Activated CD8-positive, alpha-beta memory T cell treated with anti-CD3 and anti-CD28 coated beads for 1 hour (primary cell): ENCODE data around the gene C1orf198.

Experiments
- DNase-seq, 2 donors: peaks; one replicate each; pipeline ENCODE4 v3.0.0-alpha.2; 2020; ENCODE audit warnings: low read depth in 1 of 2; ENCODE audit errors: extremely low read depth in 1 of 2

The C1orf198 gene

GRCh38 chr1:230867903-230868735 is at the start of gene C1orf198:
Gene C1orf198 (minus strand): TSS chr1:230868521. CDS start chr1:230868512, 9 bp downstream.
- DNase-seq: peak; percentile 25 to 73

GRCh38 chr1:230917284-230918135 is 49.2 kb upstream of the C1orf198 start:
- peak; percentile 40 to 60 for DNase-seq

- DNase-seq: no peak
These were observed 48.4 kb upstream of the C1orf198 start for GRCh38 chr1:230916587-230917283.

DNA sequence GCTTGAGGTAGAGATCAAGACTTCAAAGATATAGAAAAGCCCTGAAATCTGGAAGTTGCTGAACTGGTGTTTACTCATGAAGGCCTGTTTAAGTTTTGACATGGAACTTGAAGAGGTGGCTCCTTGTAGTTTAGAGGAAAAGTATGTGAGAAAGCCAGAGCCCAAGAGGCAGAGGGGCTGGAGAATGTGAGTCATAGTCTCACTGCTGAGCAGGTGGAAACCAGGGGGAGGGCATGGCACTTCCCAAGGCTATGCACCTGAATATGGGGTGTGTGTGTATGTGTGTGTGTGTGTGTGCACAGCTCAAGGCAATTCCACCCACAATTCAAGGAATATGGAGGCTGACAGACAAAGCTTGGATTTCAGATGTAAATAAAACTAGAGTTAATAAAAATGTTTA is 46.8 kb upstream of the C1orf198 start:
- DNase-seq: no peak

DNA sequence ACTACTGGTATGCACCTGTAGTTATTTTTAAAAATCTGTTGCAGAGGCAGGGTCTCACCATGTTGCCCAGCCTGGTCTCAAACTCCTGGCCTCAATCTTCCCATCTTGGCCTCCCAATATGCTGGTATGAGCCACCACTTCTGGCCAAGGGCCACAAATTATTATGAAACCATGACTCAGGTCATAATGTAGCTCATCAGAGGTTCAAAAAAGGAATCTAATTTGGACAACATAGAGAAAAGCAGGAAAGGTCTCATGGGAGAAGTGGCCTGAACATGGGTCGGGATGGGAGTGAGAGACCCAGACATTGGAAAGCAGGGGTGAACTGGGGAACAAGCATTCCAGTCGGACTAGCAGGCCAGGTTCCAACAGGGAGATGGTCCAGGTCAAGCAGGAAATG is 45.2 kb upstream of the C1orf198 start:
- DNase-seq: no peak

GRCh38 chr1:230910755-230911117 is 42.4 kb upstream of the C1orf198 start:
- no peak for DNase-seq

DNA sequence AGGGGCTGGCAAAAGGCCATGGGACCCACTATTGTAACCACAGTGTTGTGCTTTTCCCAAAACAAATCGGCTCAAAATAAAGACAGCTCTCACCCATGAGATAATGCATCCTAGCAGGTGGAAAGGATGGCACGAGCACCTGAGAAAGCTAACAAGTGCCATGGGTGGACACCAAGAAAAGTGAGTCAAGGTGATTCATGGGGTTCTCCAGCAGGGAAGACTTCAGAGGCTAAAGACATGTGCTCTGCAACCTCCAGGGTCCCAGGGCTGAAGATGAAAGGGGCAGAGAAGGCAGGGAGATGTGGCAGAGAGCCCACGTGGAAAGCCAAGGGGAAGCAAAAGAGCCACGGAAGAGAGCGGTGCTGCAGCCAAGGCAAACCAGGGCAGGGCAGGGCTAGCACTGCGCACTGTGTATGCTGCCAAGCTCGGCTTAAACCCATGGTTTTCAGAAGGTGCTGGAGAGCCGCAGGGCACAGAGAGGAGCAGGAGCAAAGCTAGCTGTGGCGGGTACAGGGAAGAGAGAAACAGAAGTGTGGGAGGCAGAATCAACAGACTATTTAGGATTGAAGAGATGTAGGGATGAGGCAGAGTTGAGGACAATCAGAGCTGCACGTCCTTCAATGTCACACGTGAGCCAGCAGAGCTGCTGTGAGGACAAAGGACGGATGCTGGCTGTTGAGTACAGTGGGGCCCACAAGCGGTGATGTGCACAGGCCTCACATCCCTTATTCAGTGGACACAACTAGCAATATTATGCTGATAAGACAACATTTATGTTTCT is 41.8 kb upstream of the C1orf198 start:
- no peak for DNase-seq

GRCh38 chr1:230907472-230908205 is 39.3 kb upstream of the C1orf198 start:
- no peak for DNase-seq

DNA sequence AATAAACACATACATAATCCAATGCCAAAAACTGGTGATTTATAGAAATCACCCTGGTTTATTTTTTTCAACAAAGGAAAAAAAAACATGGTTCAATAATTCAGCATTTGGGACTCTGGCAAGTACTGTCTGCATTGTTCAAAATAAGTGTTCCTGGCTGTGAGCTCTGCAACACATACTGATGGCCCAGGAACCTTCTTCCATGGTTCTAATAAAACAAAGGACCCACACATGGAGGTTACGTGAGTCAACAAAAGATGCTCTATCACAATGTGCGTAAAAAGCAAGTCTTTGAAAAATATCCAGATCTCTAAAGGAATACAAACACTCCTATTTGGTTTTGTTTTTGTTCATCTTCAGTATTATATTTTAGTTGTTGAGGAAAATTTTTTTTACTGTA is 37.9 kb upstream of the C1orf198 start:
- no peak for DNase-seq

DNA sequence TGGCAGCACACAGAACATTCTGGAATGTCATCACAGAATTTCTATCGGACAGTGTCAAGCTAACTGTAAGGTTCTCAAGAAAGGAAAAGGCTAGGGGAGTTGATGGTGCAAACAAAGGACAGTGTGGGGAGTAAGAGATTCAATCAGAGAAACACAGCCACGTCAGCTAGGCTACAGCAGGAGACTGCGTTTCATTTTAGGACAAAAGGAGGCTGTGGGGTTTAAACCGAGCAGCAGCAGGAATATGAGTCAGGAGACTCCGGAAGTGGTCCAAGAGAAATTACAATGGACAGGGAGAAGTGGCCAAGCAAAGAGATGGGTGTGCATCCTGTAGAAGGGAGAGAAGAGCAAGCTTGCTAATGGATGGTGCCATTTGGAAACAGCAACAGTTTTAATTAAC is 37.4 kb upstream of the C1orf198 start:
- no peak for DNase-seq

DNA sequence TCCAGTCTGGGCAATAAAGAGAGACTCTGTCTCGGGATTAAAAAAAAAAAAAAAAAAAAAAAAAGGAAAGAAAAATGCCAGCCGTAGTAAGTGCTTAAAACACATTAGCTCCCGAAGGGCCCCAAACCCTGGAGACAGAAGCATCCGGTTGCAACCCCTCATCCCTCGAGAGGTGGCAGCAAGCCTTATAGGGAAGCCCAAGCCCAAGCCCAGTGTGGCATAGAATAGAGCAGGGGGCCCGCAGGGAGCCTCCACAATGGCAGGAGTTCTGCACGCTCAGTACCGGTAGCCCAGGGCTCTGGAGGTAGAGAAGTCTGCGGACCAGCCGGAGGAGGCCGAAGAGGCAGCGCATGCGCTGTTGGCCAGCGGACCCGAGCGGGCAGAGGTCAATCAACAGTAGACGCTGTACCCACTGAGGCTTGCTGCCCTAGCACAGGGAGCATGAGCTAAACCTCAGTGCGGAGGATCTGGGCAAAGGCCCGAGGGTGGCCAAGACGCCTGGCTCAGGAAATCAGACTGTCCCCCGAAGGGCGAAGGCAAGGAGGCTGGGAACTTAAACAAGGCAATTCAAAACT is 34.1 kb upstream of the C1orf198 start:
- no peak for DNase-seq

DNA sequence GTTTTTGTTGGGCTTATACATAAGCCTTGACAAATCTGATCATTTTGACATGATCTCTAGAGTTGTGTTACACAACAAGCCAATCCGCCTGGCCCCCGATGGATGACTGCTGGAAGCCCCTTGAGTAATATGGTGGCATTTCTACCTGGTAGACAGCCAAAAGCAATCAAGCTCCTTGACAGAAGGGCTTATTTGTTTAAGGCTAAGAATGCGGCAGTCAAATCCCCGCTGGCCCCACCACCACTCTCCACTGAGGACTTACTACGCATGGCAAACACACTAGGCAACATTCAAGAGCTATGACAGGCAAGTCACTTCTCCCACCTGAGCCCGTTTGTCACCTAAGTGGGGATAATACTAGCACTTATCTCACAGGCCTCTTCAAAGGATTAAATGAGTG is 33.4 kb upstream of the C1orf198 start:
- no peak for DNase-seq

GRCh38 chr1:230900984-230901383 is 32.7 kb upstream of the C1orf198 start:
- no peak for DNase-seq

- DNase-seq: no peak
These were observed 31.5 kb upstream of the C1orf198 start for GRCh38 chr1:230899841-230900251.

- DNase-seq: no peak
These were observed 30.4 kb upstream of the C1orf198 start for GRCh38 chr1:230898748-230899147.

DNA sequence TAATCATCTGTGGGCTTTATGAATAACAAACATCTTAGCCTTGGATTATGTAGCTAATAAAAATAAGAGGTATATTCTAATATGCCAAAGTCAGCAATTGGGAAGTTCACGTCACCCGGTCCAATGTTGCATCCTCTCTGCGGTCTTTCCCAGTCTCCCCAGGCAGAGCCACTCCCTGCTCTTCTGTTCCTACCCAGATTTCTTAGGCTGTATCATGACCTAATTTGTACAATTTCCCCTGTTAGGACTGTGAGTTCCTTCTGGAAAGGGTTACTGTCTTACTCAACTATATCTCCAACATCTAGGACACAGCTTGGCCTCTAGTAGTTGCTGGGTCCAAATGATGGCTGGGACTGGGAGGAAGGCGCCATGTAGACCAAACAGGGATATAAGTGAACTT is 29.8 kb upstream of the C1orf198 start:
- no peak for DNase-seq

GRCh38 chr1:230896779-230897178 is 28.5 kb upstream of the C1orf198 start:
- DNase-seq: no peak

DNA sequence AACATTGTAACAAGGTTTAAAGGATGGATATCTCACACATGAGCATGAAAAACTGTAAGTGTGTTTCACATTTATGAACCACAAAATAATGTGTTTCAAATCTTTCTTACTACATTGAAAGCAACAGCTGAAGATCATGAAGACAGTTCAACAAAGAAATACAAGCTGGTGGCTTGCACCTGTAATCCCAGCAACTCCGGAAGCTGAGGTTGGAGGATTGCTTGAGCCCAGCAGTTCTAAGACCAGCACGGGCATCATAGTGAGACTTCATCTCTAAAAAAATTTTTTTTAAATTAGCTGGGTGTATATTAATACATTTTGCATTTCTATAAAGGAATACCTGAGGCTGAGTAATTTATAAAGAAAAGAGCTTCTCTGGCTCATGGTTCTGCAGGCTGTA is 27.1 kb upstream of the C1orf198 start:
- no peak for DNase-seq

GRCh38 chr1:230894664-230895063 is 26.3 kb upstream of the C1orf198 start:
- DNase-seq: no peak

DNA sequence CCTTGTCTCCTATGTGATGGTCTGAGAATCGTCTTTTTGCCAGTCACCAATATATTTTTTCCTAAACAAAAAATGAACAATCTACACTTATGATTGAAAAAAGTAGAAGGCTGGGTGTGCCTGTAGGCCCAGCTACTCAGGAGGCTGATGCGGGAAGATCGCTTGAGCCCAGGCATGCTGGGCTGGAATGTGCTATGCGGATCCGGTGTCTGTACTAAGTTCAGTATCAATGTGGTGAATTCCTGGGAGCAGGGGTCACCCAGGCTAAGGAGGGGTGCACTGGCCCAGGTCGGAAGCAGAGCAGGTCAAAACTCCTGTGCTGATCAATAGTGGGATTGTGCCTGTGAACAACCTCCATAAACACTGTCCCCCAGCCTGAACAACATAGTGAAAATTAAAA is 25.7 kb upstream of the C1orf198 start:
- DNase-seq: no peak
